Measurements from ENCODE around the gene AHSG. TPM values are rescaled to one million over a fixed set of nuclear protein-coding genes. Genes with fewer than 3 reads are reported as not detected.

The AHSG gene
- total and polyA plus RNA-seq, 10 of the 15 experiments (the other 5 are each of a cell fraction or from before 2014, with no cell fraction given): 0.06 to 0.90 (median 0.15) TPM; not detected in 7

DNA sequence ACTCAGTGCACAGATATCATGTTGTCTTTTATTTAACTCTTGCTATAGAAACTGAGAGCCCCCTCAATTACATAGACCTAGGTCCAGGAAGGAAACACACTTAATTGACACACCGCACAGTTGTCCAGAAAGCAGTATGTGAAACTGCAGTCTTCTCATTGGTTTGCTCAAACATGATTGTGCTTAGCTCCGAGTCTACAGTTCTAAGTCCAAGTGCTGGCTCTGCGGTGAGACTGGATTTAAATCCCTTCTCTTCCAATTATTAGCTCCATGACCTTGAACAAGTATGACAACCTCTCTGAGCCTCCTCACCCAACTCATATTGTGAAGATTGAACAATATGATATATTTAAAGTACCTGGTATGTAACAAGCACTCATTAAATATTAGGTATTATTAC lies 19.0 kb upstream of the AHSG start (continued):
- TF ChIP-seq YBX1 (IDR thresholded peaks at IDR 0.05) (no peak), WRNIP1 (IDR thresholded peaks at IDR 0.05; ENCODE audit: borderline replicate concordance, low read depth, low read length) (no peak), BCL11A (IDR thresholded peaks at IDR 0.05; ENCODE audit: low read depth, low read length) (no peak), SMAD5 (IDR thresholded peaks at IDR 0.05; ENCODE audit: low read depth) (no peak), TAF1 (IDR thresholded peaks at IDR 0.05; ENCODE audit: borderline replicate concordance, low read depth, low read length) (no peak), MYB (IDR thresholded peaks at IDR 0.05; ENCODE audit: borderline replicate concordance, low read depth, low read length) (no peak), TCF12 (IDR thresholded peaks at IDR 0.05; ENCODE audit: low read depth, low read length) (no peak), EZH2 (IDR thresholded peaks at IDR 0.05; ENCODE audit: borderline replicate concordance, control insufficient read depth, low read depth, low read length) (no peak), CBX3 (IDR thresholded peaks at IDR 0.05; ENCODE audit: borderline replicate concordance, low read depth) (no peak), TCF3 (IDR thresholded peaks at IDR 0.05; ENCODE audit: borderline replicate concordance, insufficient read depth, low read depth, low read length) (no peak)
- TF ChIP-seq, protein P1, sequence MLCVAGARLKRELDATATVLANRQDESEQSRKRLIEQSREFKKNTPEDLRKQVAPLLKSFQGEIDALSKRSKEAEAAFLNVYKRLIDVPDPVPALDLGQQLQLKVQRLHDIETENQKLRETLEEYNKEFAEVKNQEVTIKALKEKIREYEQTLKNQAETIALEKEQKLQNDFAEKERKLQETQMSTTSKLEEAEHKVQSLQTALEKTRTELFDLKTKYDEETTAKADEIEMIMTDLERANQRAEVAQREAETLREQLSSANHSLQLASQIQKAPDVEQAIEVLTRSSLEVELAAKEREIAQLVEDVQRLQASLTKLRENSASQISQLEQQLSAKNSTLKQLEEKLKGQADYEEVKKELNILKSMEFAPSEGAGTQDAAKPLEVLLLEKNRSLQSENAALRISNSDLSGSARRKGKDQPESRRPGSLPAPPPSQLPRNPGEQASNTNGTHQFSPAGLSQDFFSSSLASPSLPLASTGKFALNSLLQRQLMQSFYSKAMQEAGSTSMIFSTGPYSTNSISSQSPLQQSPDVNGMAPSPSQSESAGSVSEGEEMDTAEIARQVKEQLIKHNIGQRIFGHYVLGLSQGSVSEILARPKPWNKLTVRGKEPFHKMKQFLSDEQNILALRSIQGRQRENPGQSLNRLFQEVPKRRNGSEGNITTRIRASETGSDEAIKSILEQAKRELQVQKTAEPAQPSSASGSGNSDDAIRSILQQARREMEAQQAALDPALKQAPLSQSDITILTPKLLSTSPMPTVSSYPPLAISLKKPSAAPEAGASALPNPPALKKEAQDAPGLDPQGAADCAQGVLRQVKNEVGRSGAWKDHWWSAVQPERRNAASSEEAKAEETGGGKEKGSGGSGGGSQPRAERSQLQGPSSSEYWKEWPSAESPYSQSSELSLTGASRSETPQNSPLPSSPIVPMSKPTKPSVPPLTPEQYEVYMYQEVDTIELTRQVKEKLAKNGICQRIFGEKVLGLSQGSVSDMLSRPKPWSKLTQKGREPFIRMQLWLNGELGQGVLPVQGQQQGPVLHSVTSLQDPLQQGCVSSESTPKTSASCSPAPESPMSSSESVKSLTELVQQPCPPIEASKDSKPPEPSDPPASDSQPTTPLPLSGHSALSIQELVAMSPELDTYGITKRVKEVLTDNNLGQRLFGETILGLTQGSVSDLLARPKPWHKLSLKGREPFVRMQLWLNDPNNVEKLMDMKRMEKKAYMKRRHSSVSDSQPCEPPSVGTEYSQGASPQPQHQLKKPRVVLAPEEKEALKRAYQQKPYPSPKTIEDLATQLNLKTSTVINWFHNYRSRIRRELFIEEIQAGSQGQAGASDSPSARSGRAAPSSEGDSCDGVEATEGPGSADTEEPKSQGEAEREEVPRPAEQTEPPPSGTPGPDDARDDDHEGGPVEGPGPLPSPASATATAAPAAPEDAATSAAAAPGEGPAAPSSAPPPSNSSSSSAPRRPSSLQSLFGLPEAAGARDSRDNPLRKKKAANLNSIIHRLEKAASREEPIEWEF (IDR thresholded peaks at IDR 0.05; ENCODE audit: insufficient replicate concordance, low read depth, low read length): no peak
- TF ChIP-seq, protein P2, sequence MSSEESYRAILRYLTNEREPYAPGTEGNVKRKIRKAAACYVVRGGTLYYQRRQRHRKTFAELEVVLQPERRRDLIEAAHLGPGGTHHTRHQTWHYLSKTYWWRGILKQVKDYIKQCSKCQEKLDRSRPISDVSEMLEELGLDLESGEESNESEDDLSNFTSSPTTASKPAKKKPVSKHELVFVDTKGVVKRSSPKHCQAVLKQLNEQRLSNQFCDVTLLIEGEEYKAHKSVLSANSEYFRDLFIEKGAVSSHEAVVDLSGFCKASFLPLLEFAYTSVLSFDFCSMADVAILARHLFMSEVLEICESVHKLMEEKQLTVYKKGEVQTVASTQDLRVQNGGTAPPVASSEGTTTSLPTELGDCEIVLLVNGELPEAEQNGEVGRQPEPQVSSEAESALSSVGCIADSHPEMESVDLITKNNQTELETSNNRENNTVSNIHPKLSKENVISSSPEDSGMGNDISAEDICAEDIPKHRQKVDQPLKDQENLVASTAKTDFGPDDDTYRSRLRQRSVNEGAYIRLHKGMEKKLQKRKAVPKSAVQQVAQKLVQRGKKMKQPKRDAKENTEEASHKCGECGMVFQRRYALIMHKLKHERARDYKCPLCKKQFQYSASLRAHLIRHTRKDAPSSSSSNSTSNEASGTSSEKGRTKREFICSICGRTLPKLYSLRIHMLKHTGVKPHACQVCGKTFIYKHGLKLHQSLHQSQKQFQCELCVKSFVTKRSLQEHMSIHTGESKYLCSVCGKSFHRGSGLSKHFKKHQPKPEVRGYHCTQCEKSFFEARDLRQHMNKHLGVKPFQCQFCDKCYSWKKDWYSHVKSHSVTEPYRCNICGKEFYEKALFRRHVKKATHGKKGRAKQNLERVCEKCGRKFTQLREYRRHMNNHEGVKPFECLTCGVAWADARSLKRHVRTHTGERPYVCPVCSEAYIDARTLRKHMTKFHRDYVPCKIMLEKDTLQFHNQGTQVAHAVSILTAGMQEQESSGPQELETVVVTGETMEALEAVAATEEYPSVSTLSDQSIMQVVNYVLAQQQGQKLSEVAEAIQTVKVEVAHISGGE (CRISPR knock-in tag; IDR thresholded peaks at IDR 0.05): no peak
